ENCODE results near the gene ELOVL4.
A peak's percentile ranks its signal among the peaks of the same experiment; 100 is the strongest.

The ELOVL4 gene

DNA sequence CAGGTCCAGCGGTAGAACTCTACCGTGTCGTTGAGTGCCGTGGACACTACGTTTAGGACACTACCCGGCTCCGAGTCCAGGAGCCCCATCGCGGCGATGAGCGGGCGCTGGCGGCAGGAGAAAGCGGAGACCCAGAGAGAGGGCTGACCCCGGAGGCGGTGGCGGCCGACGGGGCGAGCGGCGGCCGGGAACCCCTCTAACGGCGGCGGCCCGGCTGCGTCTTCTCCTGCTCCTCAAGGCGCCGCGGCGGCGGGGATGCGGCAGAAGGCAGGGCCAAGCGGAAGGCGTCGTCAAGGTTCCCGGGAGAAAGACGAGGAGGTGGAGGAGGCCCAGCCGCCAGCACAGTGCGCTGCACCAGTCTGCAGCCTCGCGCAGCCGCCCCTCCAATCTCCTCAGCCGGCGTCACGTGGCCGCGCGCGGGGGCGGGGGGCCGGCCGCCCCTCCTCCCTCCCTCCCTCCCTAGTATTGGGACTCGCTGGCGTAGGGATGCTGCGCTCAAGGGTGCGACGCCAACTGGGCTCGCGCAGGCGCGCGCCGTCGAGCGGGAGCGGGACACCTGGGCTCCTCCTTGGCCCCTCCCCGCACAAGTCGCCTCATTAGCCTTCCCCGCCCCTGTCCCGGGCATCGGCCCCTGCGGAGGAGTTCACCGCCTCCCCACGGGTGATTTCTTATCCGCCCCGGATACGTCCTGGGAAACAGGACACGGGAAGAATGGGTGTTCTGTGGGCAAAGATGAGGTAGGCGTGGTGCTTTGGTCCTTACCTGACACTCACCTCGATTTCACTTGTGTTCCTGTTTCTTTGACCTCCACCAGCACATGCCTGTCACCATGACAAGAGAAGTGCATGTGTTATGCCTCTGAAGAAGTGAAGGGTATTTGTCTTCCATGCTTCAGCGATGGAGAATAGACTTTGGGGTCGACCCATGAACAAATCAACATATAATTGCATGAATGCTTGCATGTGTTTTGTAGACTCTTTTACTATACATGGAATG, at the start of gene ELOVL4:
ELOVL4 (minus strand) TSS at position 363 of the 996 bp plus-strand sequence; CDS start at position 89, 274 bp downstream.
- H3K4me3 ChIP-seq (replicated peaks in 1 of 2; ENCODE audit: low read depth in 2 of 2, low read length in 2 of 2): peak within 1 kb of the TSS; percentile 74 to 81
- DNase-seq (ENCODE audit: low read depth in 2 of 2): peak; percentile 70 to 84
- TF ChIP-seq, protein P1, sequence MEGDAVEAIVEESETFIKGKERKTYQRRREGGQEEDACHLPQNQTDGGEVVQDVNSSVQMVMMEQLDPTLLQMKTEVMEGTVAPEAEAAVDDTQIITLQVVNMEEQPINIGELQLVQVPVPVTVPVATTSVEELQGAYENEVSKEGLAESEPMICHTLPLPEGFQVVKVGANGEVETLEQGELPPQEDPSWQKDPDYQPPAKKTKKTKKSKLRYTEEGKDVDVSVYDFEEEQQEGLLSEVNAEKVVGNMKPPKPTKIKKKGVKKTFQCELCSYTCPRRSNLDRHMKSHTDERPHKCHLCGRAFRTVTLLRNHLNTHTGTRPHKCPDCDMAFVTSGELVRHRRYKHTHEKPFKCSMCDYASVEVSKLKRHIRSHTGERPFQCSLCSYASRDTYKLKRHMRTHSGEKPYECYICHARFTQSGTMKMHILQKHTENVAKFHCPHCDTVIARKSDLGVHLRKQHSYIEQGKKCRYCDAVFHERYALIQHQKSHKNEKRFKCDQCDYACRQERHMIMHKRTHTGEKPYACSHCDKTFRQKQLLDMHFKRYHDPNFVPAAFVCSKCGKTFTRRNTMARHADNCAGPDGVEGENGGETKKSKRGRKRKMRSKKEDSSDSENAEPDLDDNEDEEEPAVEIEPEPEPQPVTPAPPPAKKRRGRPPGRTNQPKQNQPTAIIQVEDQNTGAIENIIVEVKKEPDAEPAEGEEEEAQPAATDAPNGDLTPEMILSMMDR (IDR thresholded peaks at IDR 0.05; ENCODE audit: low read depth, low read length): no peak

- no peak for DNase-seq (ENCODE audit: low read depth in 2 of 2)
- TF ChIP-seq, protein P1 (IDR thresholded peaks at IDR 0.05; ENCODE audit: low read depth, low read length): no peak
- H3K4me3 ChIP-seq (replicated peaks in 1 of 2; ENCODE audit: low read depth in 2 of 2, low read length in 2 of 2): no peak overlapping the region
Measured at GRCh38 chr6:79993911-79994309, 46.6 kb upstream of the ELOVL4 start.

GRCh38 chr6:79993012-79993910, 45.9 kb upstream of the ELOVL4 start:
- TF ChIP-seq, protein P1 (IDR thresholded peaks at IDR 0.05; ENCODE audit: low read depth, low read length): no peak
- DNase-seq (ENCODE audit: low read depth in 2 of 2): no peak
- no peak overlapping the region for H3K4me3 ChIP-seq (replicated peaks in 1 of 2; ENCODE audit: low read depth in 2 of 2, low read length in 2 of 2)

DNA sequence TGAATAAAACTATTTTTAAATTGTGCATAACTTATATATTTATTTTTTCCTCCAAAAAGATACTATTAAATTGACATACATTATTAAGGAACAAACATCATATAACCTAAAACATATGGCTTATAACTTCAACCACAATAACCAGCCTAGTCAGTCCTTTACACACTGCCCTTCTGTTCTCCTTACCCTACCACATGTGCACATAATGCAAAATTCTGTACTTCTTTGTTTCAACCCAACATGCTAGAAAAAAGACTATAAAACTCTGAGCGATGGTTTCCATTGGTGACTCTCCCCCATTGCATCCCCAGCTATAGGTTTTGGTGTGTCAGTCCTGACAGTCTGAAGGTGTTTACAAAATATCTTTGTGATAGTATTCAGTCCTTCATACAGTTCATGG, 42.3 kb upstream of the ELOVL4 start:
- DNase-seq (ENCODE audit: low read depth in 2 of 2): no peak
- TF ChIP-seq, protein P1 (IDR thresholded peaks at IDR 0.05; ENCODE audit: low read depth, low read length): no peak
- no peak overlapping the region for H3K4me3 ChIP-seq (replicated peaks in 1 of 2; ENCODE audit: low read depth in 2 of 2, low read length in 2 of 2)

- no peak overlapping the region for H3K4me3 ChIP-seq (replicated peaks in 1 of 2; ENCODE audit: low read depth in 2 of 2, low read length in 2 of 2)
- no peak for DNase-seq (ENCODE audit: low read depth in 2 of 2)
- TF ChIP-seq, protein P1 (IDR thresholded peaks at IDR 0.05; ENCODE audit: low read depth, low read length): no peak
Measured at GRCh38 chr6:79985128-79985527, 37.8 kb upstream of the ELOVL4 start.

GRCh38 chr6:79984261-79984660, 36.9 kb upstream of the ELOVL4 start:
- peak; percentile 14 to 35 for DNase-seq (ENCODE audit: low read depth in 2 of 2)
- H3K4me3 ChIP-seq (replicated peaks in 1 of 2; ENCODE audit: low read depth in 2 of 2, low read length in 2 of 2): no peak overlapping the region
- TF ChIP-seq, protein P1 (IDR thresholded peaks at IDR 0.05; ENCODE audit: low read depth, low read length): no peak

Data from cardiac fibroblast (primary cell).